ENCODE measurements around the gene DENND2D. TPM values are rescaled to one million over a fixed set of nuclear protein-coding genes. Genes with fewer than 3 reads are reported as not detected.

The DENND2D gene
- total and polyA plus RNA-seq, 10 of the 15 experiments (the other 5 are each of a cell fraction or from before 2014, with no cell fraction given): 149 to 375 (median 172) TPM

DNA sequence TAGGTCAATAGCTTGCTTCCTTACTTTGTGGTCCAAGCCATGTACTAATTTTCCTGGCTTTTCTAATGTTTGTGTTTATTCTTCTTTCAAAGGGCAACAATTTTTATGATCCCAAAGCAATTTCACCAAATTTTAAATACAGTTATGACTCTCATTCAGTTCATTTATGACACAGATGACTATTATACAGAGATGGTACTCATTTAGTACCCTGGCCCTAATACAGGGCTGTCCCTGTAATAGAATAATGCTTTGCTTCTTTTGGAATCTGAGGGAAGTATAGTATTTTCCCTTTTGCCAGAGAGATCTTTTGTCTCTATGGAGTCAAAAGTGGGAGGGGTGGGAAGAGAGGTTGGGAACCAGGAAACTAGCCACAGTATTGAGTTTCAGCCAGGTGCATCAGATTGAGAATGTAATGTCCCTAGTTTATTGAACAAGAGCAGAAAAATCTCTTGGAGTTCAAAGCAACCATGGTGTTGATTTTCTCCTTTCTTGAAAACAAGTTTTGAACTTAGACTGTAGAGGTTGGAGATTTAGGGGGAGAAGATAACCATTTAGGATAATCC, 20.4 kb downstream of the DENND2D start:
- ChIA-PET POLR2A (interaction anchor here (1.0 to 1.1 kb wide), 3 partner anchors 11 to 18 kb away, joined by 3 to 4 read pairs (median 4); no protein-coding TSS in a partner anchor), RAD21 (ENCODE audit: unreplicated experiment) (interaction anchor here (0.8 to 1.3 kb wide), 2 partner anchors 10 to 36 kb away, joined by 3 read pairs; no protein-coding TSS in a partner anchor), CTCF (interaction anchor here (0.8 to 1.5 kb wide), 2 partner anchors 55 to 149 kb away, joined by 3 read pairs; no protein-coding TSS in a partner anchor), SMC1A (ENCODE audit: uncharacterized antibody, unreplicated experiment) (interaction anchor here (0.8 to 1.5 kb wide), 7 partner anchors 11 to 34 kb away, joined by 3 to 5 read pairs (median 4); no protein-coding TSS in a partner anchor)
- ATAC-seq (peak; percentile 37; the same call in 1 of the 3 replicates), DNase-seq (ENCODE audit: low read depth, low spot score) (no peak), FAIRE-seq (no peak)
- no TSS peak for BruUV-seq (replicated peaks)
- TF ChIP-seq, protein P1, sequence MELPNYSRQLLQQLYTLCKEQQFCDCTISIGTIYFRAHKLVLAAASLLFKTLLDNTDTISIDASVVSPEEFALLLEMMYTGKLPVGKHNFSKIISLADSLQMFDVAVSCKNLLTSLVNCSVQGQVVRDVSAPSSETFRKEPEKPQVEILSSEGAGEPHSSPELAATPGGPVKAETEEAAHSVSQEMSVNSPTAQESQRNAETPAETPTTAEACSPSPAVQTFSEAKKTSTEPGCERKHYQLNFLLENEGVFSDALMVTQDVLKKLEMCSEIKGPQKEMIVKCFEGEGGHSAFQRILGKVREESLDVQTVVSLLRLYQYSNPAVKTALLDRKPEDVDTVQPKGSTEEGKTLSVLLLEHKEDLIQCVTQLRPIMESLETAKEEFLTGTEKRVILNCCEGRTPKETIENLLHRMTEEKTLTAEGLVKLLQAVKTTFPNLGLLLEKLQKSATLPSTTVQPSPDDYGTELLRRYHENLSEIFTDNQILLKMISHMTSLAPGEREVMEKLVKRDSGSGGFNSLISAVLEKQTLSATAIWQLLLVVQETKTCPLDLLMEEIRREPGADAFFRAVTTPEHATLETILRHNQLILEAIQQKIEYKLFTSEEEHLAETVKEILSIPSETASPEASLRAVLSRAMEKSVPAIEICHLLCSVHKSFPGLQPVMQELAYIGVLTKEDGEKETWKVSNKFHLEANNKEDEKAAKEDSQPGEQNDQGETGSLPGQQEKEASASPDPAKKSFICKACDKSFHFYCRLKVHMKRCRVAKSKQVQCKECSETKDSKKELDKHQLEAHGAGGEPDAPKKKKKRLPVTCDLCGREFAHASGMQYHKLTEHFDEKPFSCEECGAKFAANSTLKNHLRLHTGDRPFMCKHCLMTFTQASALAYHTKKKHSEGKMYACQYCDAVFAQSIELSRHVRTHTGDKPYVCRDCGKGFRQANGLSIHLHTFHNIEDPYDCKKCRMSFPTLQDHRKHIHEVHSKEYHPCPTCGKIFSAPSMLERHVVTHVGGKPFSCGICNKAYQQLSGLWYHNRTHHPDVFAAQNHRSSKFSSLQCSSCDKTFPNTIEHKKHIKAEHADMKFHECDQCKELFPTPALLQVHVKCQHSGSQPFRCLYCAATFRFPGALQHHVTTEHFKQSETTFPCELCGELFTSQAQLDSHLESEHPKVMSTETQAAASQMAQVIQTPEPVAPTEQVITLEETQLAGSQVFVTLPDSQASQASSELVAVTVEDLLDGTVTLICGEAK (IDR thresholded peaks at IDR 0.05; ENCODE audit: borderline replicate concordance): no peak
- TF ChIP-seq CBFB (IDR thresholded peaks at IDR 0.05; ENCODE audit: low read depth) (no peak), IKZF1 (conservative IDR thresholded peaks at IDR 0.05) (no peak), CEBPB (IDR thresholded peaks at IDR 0.05; ENCODE audit: borderline replicate concordance in 1 of 2, low read depth in 2 of 2, low read length in 2 of 2) (no peak), SUPT20H (IDR thresholded peaks at IDR 0.05; ENCODE audit: borderline replicate concordance, control insufficient read depth, low read depth, low read length) (no peak), RELA (IDR thresholded peaks at IDR 0.05; ENCODE audit: borderline replicate concordance, partially characterized antibody) (no peak), NR2C1 (IDR thresholded peaks at IDR 0.05) (no peak)
- TF ChIP-seq, protein P2, sequence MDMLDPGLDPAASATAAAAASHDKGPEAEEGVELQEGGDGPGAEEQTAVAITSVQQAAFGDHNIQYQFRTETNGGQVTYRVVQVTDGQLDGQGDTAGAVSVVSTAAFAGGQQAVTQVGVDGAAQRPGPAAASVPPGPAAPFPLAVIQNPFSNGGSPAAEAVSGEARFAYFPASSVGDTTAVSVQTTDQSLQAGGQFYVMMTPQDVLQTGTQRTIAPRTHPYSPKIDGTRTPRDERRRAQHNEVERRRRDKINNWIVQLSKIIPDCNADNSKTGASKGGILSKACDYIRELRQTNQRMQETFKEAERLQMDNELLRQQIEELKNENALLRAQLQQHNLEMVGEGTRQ (IDR thresholded peaks at IDR 0.05; ENCODE audit: borderline replicate concordance, low read depth, low read length): no peak
- no peak overlapping the region for H2AFZ ChIP-seq (ENCODE audit: control insufficient read depth, low read depth, low read length)
- H3K79me2 ChIP-seq (ENCODE audit: control insufficient read depth, insufficient read depth, low read length): peaks cover 5% of the 10 kb centered on the region
- H3K9me3 ChIP-seq (replicated peaks; ENCODE audit: control insufficient read depth, insufficient read depth, low read length): no peaks in the 10 kb centered on the region
- H3K9ac ChIP-seq (ENCODE audit: control insufficient read depth, insufficient read depth, low read length): no peak overlapping the region
- no peaks in the 10 kb centered on the region; the same call in 1 of the 2 replicates for H3K4me1 ChIP-seq (ENCODE audit: control insufficient read depth, insufficient read depth, low read length)
- H3K27me3 ChIP-seq (replicated peaks in 1 of 2; ENCODE audit: control insufficient read depth in 2 of 2, insufficient read depth in 2 of 2, low read length in 1 of 2): no peaks in the 10 kb centered on the region
- no peak overlapping the region for H3K4me2 ChIP-seq (ENCODE audit: control insufficient read depth, insufficient read depth)
- H3K36me3 ChIP-seq (ENCODE audit: control insufficient read depth in 2 of 2, insufficient read depth in 2 of 2, low read length in 1 of 2): peaks cover 0 to 23% of the 10 kb centered on the region in 2 experiments; a peak in 3 of 4 replicates
- no peak overlapping the region; the same call in 1 of the 2 replicates for H3K27ac ChIP-seq (ENCODE audit: control insufficient read depth, insufficient read depth)
- H3K4me3 ChIP-seq: no peak overlapping the region
- in situ Hi-C loops (cut with MboI): no loop called here
- intact Hi-C loops (cut with micrococcal nuclease; ENCODE audit: unreplicated experiment): no loop called here
- no peaks in the 10 kb centered on the region for H4K20me1 ChIP-seq (ENCODE audit: control insufficient read depth, insufficient read depth)
